Right kidney (tissue), 1 donor: ENCODE measurements around the gene ADAM23.
A peak's percentile ranks its signal among the peaks of the same experiment; 100 is the strongest.

Experiments used
- DNase-seq: peaks from one replicate; pipeline ENCODE4 v3.0.0-alpha.2; 2016

Gene ADAM23

DNA sequence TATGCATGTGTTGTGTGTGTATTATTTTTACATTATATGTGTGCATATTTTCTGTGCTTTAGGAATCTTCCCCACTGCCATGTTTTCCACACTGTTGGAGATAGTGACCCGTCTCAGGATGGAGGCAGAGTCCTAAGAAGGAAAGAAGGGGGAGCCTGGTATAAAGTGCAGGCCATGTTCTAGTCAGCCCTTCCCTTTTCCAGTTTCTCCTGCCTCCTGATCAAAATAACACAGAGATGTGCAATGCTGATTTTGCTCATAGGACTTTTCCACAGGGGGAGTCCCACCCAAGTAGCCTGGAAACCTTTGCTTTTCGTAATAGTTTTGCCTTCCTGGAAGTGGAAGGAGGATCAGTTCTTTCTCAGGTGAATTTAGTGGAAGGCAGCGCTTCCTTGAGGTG, 126.1 kb downstream of the ADAM23 start:
- no peak for DNase-seq

GRCh38 chr2:206570199-206570598, 126.9 kb downstream of the ADAM23 start:
- DNase-seq, result no peak

GRCh38 chr2:206572725-206573124, 129.4 kb downstream of the ADAM23 start:
- no peak for DNase-seq

DNA sequence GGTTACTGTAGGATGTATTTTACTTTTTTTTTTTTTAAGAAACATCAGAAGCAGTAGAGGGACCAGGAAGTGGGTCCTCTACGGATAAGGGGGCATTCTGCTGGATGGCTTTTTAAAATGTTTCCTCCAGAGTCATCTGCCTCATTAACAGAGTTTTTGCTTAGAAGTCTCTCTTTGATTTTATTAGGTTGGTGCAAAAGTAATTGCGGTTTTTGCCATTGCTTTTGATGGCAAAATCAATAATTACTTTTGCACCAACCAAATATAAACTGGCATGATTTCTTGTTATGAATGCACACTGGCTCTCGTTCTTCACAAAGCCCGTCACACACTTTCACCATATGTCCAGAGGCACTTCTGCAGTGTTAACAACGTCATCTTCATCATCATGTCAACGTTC, 130.5 kb downstream of the ADAM23 start:
- DNase-seq, result no peak

DNA sequence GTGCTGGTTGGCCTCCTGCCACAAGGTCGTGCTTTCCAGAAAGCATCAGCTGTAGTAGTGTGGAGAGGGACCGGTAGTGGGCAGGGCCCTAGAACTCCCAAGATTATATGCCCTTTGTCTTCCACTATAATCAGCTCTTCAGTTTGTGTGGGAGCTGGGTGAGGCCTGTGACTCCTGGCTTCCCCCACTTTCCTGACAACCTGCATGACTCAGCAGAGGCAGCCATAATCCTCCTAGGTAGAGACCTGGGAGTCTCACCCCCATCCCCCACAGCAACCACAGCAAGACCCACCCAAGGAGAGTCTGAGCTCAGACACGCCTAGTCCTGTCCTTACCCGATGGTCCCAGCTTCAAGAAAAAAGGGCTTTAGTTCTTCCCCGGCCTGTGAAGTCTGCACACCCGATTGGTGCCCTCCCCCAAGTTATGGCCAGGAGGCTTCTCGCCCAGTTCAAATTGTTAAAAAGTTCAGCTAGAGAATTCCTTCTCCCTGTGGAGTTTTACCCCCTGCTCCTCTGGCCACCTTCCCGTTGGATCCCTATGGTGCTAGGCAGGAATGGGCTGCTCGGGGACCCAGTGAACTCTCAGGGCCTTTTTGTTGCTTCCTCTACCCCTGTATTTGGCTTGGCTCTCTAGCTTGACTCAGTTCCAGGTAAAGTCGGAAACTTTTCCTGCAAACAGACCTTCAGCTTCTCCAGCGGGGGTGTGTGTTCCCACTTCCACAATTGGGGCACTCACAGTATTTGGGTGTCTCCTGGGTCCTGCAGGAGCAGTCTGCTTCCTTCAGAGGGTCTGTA, 141.2 kb downstream of the ADAM23 start:
- no peak for DNase-seq

DNA sequence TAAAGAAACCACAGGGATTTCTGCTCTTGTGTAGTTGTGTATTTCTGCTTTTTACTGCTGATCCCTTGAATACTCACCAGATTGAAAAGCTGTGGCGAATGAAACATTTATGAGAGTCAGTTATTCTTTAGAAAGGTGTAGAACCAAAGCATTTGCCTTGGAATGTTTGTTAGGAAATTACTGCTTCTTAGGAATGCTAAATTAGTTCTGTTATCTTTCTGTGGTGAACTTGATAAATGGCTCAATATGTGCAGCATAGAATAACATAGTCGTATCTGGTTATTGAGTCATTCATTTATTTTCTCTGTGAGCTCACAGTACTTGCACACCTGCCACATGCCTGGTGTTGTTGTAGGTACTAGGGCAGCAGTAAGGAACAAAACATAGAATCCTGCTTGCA, 142.0 kb downstream of the ADAM23 start:
- no peak for DNase-seq

GRCh38 chr2:206586609-206587008, 143.3 kb downstream of the ADAM23 start:
- DNase-seq, result no peak

DNA sequence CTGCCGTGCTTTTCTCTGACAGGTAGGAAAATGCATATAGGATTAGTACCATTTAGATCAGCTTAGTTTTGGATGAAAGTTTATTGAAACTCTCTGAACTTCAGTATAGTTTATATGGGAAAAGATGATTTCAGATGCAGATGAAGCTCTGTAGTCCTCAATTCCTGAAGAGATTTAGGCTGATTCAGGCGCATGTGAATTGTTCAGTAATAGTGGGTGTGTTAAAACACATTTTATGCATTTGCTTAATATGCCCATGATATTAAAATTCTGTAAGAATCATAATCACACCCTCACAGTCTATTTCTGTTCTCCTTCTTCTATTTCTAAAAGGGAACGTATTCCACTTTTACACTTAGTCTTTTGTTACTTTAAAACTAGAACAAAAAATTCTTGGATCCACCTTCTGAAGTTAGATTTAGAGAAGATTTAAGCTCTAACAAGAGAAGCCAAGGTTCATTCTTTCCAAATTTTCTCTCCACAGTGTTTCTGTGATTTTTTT, 154.4 kb downstream of the ADAM23 start:
- no peak for DNase-seq

DNA sequence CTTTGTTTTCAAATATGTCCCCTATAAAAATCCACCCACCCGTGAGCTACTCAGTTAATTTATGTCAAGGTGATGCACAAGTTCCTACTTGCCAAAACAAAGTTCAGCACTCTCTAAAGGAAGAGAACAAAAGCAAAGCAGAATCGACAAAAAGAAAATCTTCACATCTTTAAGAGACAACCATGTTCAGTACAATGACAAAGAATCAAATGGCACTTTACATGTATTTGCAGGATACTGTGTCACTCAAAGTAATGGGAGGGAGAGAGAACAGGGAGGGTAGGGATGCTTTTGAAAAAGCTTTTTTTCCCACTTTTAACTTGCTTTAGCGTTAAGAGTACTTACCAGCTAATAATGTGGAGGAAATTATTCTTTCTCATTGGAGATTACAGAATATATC, 159.9 kb downstream of the ADAM23 start:
- no peak for DNase-seq

GRCh38 chr2:206610451-206610850, 167.1 kb downstream of the ADAM23 start:
- DNase-seq, result no peak

GRCh38 chr2:206611191-206611590, 167.9 kb downstream of the ADAM23 start:
- DNase-seq, result no peak

- DNase-seq, result no peak
These were observed 168.4 kb downstream of the ADAM23 start for GRCh38 chr2:206611736-206612135.

DNA sequence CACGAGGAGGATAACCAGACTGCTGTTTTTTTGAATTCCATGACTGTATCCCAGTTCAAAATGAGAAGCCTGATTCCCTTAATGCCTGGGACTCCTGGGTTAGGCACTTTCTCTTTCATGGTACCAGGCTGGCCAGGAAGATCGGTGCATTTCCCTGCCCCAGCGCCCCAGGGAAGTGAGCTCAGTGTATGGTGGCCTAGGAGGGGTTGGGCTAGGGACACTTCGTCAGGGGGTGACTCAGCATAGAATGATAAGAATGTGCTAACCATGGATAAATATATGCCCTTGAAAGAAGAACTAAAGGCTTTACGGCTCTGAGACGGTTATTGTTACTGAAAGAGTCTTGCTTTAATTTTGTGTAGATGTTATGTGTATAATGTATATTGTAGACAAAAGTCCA, 171.5 kb downstream of the ADAM23 start:
- DNase-seq, result no peak

DNA sequence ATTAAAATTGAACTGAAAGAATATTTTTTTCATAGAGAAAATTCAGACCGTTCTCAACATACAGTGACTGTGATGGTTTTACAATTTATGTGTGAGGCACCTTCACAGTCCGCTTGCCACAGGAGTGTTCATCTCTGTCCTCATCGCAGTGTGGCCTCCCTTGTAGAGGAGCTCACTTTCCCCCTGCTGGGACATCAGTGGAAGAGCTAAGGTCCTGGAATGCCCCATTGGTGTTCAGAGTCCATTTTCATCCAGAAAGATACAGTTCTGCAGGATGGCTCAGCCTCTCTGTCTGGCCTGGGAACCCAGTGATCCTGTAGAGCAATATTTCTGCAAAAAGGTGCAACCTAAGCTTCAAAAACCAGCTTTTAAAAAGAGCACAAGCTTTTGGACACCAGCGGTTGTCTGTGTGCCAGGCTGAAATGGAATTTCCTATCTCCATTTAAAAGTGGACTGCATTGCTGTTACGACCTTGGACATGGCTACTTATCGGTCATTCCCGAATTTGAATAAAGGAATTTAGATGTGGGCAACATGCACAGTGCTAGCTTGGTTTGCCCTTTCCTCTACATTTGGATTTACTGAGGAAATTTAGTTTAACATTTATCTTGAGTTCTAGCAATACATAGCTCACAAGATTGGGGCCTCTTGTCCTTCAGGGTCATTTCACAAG, 172.2 kb downstream of the ADAM23 start:
- DNase-seq, result no peak

DNA sequence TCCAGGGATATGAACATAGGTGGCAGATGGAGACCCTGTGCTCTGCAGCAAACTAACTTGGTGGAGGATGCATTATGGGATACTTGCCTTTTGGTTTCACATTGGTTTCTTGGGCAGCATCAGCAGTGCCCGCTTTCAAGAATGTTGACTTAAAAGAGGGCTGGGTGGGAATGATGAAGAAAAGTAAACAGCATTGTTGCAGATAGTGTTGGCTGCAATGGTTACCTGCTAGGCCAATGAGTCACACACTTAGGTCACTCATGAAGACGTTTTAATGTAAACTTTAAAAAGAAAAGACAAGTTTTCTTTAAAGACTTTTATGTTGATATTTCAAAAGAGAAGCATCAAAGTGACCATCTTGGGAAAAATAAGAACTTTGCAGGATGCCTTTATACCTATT, 172.8 kb downstream of the ADAM23 start:
- no peak for DNase-seq

DNA sequence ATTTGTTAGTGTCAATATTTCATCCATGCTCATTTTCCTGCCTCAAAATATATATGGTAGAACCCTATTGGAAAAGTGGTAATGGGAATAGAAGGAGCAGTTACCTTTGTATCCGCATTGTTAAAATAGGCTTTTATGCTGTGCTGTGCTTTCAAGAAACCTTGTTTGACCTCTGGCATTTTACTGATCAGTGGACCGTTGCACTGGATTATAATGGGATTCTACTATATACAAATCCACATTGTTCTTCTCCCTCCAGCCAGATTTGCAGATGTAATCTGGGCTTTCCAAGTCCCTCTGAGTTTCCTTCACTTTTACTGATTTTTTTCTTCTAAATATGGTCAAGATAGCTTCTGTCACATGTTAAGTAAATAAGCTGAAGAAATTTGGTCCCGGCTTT, 175.7 kb downstream of the ADAM23 start:
- DNase-seq, result no peak

- DNase-seq, result no peak
These were observed 182.8 kb downstream of the ADAM23 start for GRCh38 chr2:206626108-206626507.

- DNase-seq, result no peak
These were observed 184.3 kb downstream of the ADAM23 start for GRCh38 chr2:206627632-206628031.

DNA sequence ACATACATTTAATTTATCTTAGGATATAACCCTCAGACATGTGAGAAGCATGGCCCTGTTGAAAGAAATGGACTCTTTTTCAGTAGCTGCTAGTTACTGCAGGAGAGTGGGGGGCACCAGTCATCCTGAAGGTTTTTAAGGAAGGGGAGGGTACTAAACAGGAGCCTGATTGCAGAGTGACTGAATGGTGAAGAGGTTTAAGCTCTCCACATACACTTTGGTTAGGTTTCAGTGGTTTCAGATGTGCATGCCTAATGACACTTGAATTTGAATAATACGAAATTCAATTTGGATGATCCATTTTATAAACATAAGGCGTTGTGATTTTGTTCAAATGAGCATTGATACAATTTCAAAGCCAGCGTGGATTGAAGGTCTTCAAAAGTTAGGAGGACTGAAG, 188.0 kb downstream of the ADAM23 start:
- no peak for DNase-seq

- DNase-seq, result no peak
These were observed 191.7 kb downstream of the ADAM23 start for GRCh38 chr2:206635015-206635414.

DNA sequence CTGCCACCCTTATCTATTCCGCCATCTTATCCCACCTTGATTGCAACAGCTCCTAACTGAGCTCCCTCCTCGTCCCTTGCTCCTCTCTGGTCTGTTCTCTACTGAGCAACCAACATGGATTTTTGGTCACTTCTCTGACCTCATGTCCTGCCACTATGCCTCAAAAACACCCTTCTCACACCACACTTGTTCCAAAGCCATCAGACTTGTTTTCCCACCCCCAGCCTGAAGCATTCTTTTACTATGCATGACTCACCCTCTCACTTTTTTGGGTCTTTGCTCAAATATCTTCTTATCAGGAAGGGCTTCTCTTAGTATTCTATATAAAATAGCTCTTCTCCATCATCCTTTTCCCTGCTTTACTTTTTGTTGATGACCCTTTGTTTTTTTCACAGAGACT, 196.3 kb downstream of the ADAM23 start:
- no peak for DNase-seq

DNA sequence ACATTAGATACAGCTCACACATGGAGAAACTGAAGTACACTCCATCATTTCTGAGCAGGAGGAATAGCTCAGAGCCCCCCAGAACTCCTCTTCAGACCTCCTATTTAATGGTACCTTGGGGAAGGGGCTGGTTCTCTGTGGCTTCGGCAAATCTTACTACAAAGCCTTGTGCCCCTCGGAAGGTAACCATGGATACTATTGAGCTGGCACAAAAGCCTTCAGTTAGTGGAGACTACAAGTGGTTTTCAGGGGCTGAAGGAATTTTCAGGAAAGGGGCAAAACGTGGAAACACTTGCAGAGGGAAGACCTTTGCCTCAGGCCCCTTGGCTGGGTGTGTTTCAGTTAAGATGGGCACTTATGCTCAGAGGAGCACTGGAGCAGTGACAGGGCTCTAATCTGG, 197.9 kb downstream of the ADAM23 start:
- no peak for DNase-seq

DNA sequence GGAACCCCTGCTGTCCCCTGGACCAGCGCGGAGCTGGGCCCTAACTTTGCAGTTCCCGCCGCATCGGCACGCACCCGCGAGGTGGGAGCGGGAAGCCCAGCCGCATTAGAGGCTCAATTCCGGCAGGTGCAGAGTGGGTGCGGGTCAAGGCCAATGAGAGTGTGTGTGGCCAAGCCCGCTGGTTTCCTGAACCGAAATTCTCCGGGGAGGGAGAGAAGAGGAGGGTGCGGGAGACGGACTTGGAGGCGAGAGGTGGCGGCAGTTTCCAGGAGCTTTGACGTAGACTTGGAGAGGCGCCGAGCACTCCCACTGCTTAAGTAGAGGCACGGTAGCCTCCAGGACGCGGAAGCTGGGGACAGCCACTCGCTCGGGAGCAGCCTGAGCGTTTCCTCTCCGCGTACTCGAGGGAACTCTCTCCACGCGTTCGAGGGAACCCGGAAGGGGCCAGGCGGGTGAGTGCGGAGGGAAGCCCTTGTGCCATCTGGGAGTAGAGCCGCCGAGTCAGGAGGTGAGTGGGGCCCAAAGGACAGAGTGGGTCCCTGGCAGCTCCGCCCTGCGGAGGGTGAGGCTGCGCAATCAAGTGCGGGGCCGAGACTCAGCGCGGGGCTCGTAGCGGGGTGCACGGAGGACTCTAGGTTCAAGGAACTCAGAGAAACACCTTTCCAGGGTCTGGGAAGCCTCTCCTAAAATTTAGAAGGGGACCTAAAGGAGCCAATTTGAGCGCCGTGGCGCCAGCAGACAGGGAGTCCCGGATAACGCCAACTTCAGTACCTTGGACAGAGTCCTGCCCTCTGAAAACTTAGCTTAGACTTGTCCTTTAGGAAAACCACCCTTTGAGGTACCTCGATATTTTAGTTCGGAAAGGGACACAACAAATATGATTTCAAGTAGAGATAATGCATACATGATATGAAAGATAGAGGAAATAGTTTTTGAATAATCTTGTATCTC, 199.0 kb downstream of the ADAM23 start, which contains the start of gene FAM237A:
TSS of gene FAM237A (plus strand) at position 413 of the 951 bp plus-strand sequence. CDS start 1,750 bp downstream, outside the sequence.
- peak; percentile 45 for DNase-seq
